H1 (cell line): ENCODE data around the gene SEC16A. TPM values are rescaled to one million over a fixed set of nuclear protein-coding genes. Genes with fewer than 3 reads are reported as not detected.

ENCODE experiments used
- CTCF ChIA-PET: fragments of 300-600 bp; sonication (Branson Sonifier 250); formaldehyde crosslinking; loops from one replicate; lab custom pipeline; 2021; ENCODE audit not compliant: partially characterized antibody; lab: Charles Lee
- POLR2A ChIA-PET: fragments of 300-600 bp; sonication (Branson Sonifier 250); formaldehyde crosslinking; loops from one replicate; lab custom pipeline; 2021; ENCODE audit warnings: inconsistent platforms; ENCODE audit not compliant: partially characterized antibody; lab: Charles Lee
- DNase-seq, 2 experiments: peaks; one replicate each; pipeline versions ENCODE4 v3.0.0 to v3.0.0-alpha.2; 2010 to 2022; ENCODE audit warnings: low spot score in 2 of 2, low read depth in 1 of 2, mixed read lengths in 1 of 2
- FAIRE-seq: peaks from 2 replicates; lab custom pipeline; 2011; peaks lifted over from hg19 to GRCh38; lab: Jason Lieb, UNC
- H2AFZ ChIP-seq: 2 replicates; pipeline ENCODE4 v1.8.1; 2012; ENCODE audit warnings: low read length, inconsistent platforms
- H2AK5ac ChIP-seq: 2 replicates; pipeline ENCODE4 v1.6.1; 2013; ENCODE audit warnings: low read depth, low read length
- H2BK120ac ChIP-seq: replicated peaks from 2 replicates; pipeline ENCODE3; 2013; ENCODE audit warnings: low read depth, low read length, inconsistent platforms
- H2BK12ac ChIP-seq: 2 replicates; pipeline ENCODE4 v1.6.1; 2013; ENCODE audit warnings: low read depth, low read length
- H2BK15ac ChIP-seq: 2 replicates; pipeline ENCODE4 v1.6.1; 2013; ENCODE audit warnings: low read length
- H2BK20ac ChIP-seq: 2 replicates; pipeline ENCODE4 v1.6.1; 2013; ENCODE audit warnings: low read length
- H2BK5ac ChIP-seq: 2 replicates; pipeline ENCODE4 v1.6.1; 2013; ENCODE audit warnings: low read depth, low read length
- H3K14ac ChIP-seq: 2 replicates; pipeline ENCODE4 v1.6.1; 2013; ENCODE audit warnings: inconsistent platforms; ENCODE audit not compliant: insufficient read length
- H3K18ac ChIP-seq: 2 replicates; pipeline ENCODE4 v1.6.1; 2013; ENCODE audit warnings: low read length; ENCODE audit errors: extremely low read depth
- H3K23ac ChIP-seq: 2 replicates; pipeline ENCODE4 v1.6.1; 2013; ENCODE audit warnings: inconsistent platforms; ENCODE audit not compliant: insufficient read length
- H3K23me2 ChIP-seq: 2 replicates; pipeline ENCODE4 v1.6.1; 2013; ENCODE audit warnings: low read depth, low read length
- H3K27ac ChIP-seq: 2 replicates; pipeline ENCODE4 v1.6.1; 2011; ENCODE audit warnings: low read depth, low read length, inconsistent platforms
- H3K27me3 ChIP-seq, 4 experiments: replicated peaks in 1 of 4; 1 replicate in 1 of 4; 2 replicates in 3 of 4; pipeline versions ENCODE4 v1.6.1 to v1.8.1; 2011 to 2013; ENCODE audit warnings: low read length in 3 of 4, mild to moderate bottlenecking in 3 of 4, inconsistent platforms in 2 of 4, mixed read lengths in 2 of 4, moderate library complexity in 1 of 4; ENCODE audit not compliant: control insufficient read depth in 3 of 4, insufficient read depth in 3 of 4; ENCODE audit errors: extremely low read depth in 1 of 4
- H3K36me3 ChIP-seq, 4 experiments: 2 replicates each; pipeline versions ENCODE4 v1.6.1 to v1.8.1; 2011 to 2013; ENCODE audit warnings: mild to moderate bottlenecking in 4 of 4, low read length in 3 of 4, moderate library complexity in 2 of 4, control low read depth in 1 of 4, inconsistent platforms in 1 of 4; ENCODE audit not compliant: insufficient read depth in 4 of 4, control insufficient read depth in 2 of 4
- H3K4ac ChIP-seq: replicated peaks from 2 replicates; pipeline ENCODE3; 2013; ENCODE audit warnings: low read length, low read depth, mixed read lengths, inconsistent platforms; ENCODE audit not compliant: insufficient read length
- H3K4me1 ChIP-seq, 4 experiments: replicated peaks in 1 of 4; 1 replicate in 1 of 4; 2 replicates in 3 of 4; pipeline versions ENCODE4 v1.6.1 to v1.8.1; 2011 to 2013; ENCODE audit warnings: low read length in 3 of 4, inconsistent platforms in 2 of 4, mixed read lengths in 1 of 4; ENCODE audit not compliant: insufficient read depth in 4 of 4, control insufficient read depth in 3 of 4
- H3K4me2 ChIP-seq, 2 experiments: 2 replicates each; pipeline versions ENCODE4 v1.6.1 to v1.8.1; 2011 to 2013; ENCODE audit warnings: low read depth in 2 of 2, low read length in 2 of 2, control low read depth in 1 of 2, inconsistent platforms in 1 of 2, mild to moderate bottlenecking in 1 of 2; ENCODE audit not compliant: insufficient read depth in 1 of 2
- H3K4me3 ChIP-seq, 4 experiments: fragments of 200-600, 300-600 bp in 1 of 4; sonication (generic), shearing (Covaris generic), sonication (Bioruptor Twin) in 1 of 4; 2 replicates each; pipeline versions ENCODE4 v1.5.1 to v1.8.1; 2011 to 2016; ENCODE audit warnings: low read length in 4 of 4, low read depth in 3 of 4, control low read depth in 2 of 4, inconsistent platforms in 2 of 4, mild to moderate bottlenecking in 2 of 4, mixed read lengths in 1 of 4, moderate library complexity in 1 of 4; ENCODE audit not compliant: insufficient read depth in 2 of 4; ENCODE audit errors: extremely low read depth in 1 of 4
- H3K56ac ChIP-seq: replicated peaks from 2 replicates; pipeline ENCODE3; 2013; ENCODE audit warnings: low read depth, mild to moderate bottlenecking, mixed read lengths, low read length, inconsistent platforms; ENCODE audit not compliant: insufficient read length
- H3K79me1 ChIP-seq: 2 replicates; pipeline ENCODE4 v1.6.1; 2013; ENCODE audit warnings: low read depth, low read length, control low read depth
- H3K79me2 ChIP-seq, 2 experiments: 2 replicates each; pipeline versions ENCODE4 v1.6.1 to v1.8.1; 2012 to 2013; ENCODE audit warnings: low read length in 2 of 2, mild to moderate bottlenecking in 2 of 2, inconsistent platforms in 1 of 2; ENCODE audit not compliant: insufficient read depth in 2 of 2, control insufficient read depth in 1 of 2
- H3K9ac ChIP-seq, 4 experiments: replicated peaks in 1 of 4; 1 replicate in 1 of 4; 2 replicates in 3 of 4; pipeline versions ENCODE4 v1.6.1 to v1.8.1; 2011 to 2013; ENCODE audit warnings: low read depth in 3 of 4, low read length in 3 of 4, control low read depth in 2 of 4, mild to moderate bottlenecking in 2 of 4, moderate library complexity in 2 of 4, inconsistent platforms in 1 of 4; ENCODE audit errors: extremely low read depth in 1 of 4
- H3K9me3 ChIP-seq, 2 experiments: 2 replicates each; pipeline versions ENCODE4 v1.6.1 to v1.8.1; 2012 to 2013; ENCODE audit warnings: mild to moderate bottlenecking in 2 of 2, moderate library complexity in 2 of 2, control low read depth in 1 of 2, inconsistent platforms in 1 of 2, low read depth in 1 of 2, low read length in 1 of 2, mixed read lengths in 1 of 2; ENCODE audit not compliant: insufficient read depth in 2 of 2
- H4K20me1 ChIP-seq, 2 experiments: replicated peaks in 1 of 2; 2 replicates each; pipeline versions ENCODE3 to v1.8.1; 2011 to 2013; ENCODE audit warnings: inconsistent platforms in 2 of 2, low read length in 2 of 2, mild to moderate bottlenecking in 1 of 2; ENCODE audit not compliant: insufficient read depth in 2 of 2, control insufficient read depth in 1 of 2
- H4K5ac ChIP-seq: 2 replicates; pipeline ENCODE4 v1.6.1; 2013; ENCODE audit warnings: low read length, low read depth, mixed read lengths, inconsistent platforms; ENCODE audit not compliant: insufficient read length
- H4K8ac ChIP-seq: 2 replicates; pipeline ENCODE4 v1.8.0; 2013; ENCODE audit warnings: mild to moderate bottlenecking, moderate library complexity, low read length, inconsistent platforms; ENCODE audit not compliant: insufficient read depth; ENCODE audit errors: extremely low read depth
- H4K91ac ChIP-seq: replicated peaks from 2 replicates; pipeline ENCODE3; 2013; ENCODE audit warnings: low read length, mixed read lengths, inconsistent platforms; ENCODE audit not compliant: insufficient read length
- EZH2 ChIP-seq: fragments of 200-600 bp; sonication (generic); IDR thresholded peaks from 2 replicates; pipeline ENCODE4 v1.7.1; 2012; ENCODE audit warnings: low read depth, mild to moderate bottlenecking, moderate library complexity, low read length, inconsistent platforms; ENCODE audit not compliant: severe bottlenecking
- NANOG ChIP-seq: IDR thresholded peaks from 2 replicates; pipeline ENCODE4 v1.6.1; 2011; ENCODE audit warnings: low read length, low read depth, mild to moderate bottlenecking, inconsistent platforms; ENCODE audit not compliant: insufficient read depth, poor library complexity, severe bottlenecking
- SIN3A ChIP-seq, 2 experiments: IDR thresholded peaks in 1 of 2; conservative IDR thresholded peaks in 1 of 2; 2 replicates each; pipeline ENCODE4 v1.6.1; 2011 to 2012; ENCODE audit warnings: low read length in 2 of 2, improper control_type of control experiment in 1 of 2, low read depth in 1 of 2, mild to moderate bottlenecking in 1 of 2
- SRF ChIP-seq: IDR thresholded peaks from 2 replicates; pipeline ENCODE4 v1.6.1; 2011; ENCODE audit warnings: mild to moderate bottlenecking, low read depth, low read length, moderate library complexity
- TAF1 ChIP-seq: IDR thresholded peaks from 2 replicates; pipeline ENCODE4 v1.6.1; 2011; ENCODE audit warnings: mild to moderate bottlenecking, low read depth, low read length
- TCF12 ChIP-seq: IDR thresholded peaks from 2 replicates; pipeline ENCODE4 v1.6.1; 2011; ENCODE audit warnings: low read depth, mild to moderate bottlenecking, low read length
- WGBS, 2 experiments: shearing (Covaris generic) in 1 of 2; methylation state at CpG; one replicate each; pipeline versions ENCODE4 v1.1.6 to v1.1.7; 2013 to 2015; ENCODE audit warnings: low lambda C conversion rate in 2 of 2, mixed read lengths in 2 of 2, inconsistent platforms in 1 of 2, low coverage in 1 of 2, missing lambda C conversion rate in 1 of 2; ENCODE audit not compliant: insufficient replicate concordance in 2 of 2, insufficient coverage in 1 of 2, insufficient read length in 1 of 2; ENCODE audit errors: extremely low coverage in 1 of 2, missing lambda C conversion rate in 1 of 2; 5-methylcytosine and 5-hydroxymethylcytosine counted together
- polyA plus RNA-seq, 7 experiments: library from polyadenylated mRNA; depleted of rRNA in 3 of 7; stranded (reverse) in 5 of 7; unstranded in 2 of 7; fragments of >200 nt in 5 of 7; fragments of 200-250 nt in 2 of 7; gene quantifications; 1 replicate in 5 of 7; 2 replicates in 1 of 7; 4 replicates in 1 of 7; pipeline versions ENCODE4 v1.2.1 to v1.2.3, GENCODE V29; 2011 to 2013; ENCODE audit warnings: missing spikeins in 2 of 7, mixed read lengths in 2 of 7
- total RNA-seq: library from RNA; stranded (reverse); fragmentation: NEBNext Ultra II Directional; extraction: Animal tissue kit (Norgen Biotek cat#: 25700); gene quantifications from 2 replicates; pipeline ENCODE4 v1.2.1, GENCODE V29; 2021

SEC16A gene
- total and polyA plus RNA-seq, 2 of the 8 experiments (the other 6 are each of a cell fraction or from before 2014, with no cell fraction given): 21.6 to 49.0 TPM

DNA sequence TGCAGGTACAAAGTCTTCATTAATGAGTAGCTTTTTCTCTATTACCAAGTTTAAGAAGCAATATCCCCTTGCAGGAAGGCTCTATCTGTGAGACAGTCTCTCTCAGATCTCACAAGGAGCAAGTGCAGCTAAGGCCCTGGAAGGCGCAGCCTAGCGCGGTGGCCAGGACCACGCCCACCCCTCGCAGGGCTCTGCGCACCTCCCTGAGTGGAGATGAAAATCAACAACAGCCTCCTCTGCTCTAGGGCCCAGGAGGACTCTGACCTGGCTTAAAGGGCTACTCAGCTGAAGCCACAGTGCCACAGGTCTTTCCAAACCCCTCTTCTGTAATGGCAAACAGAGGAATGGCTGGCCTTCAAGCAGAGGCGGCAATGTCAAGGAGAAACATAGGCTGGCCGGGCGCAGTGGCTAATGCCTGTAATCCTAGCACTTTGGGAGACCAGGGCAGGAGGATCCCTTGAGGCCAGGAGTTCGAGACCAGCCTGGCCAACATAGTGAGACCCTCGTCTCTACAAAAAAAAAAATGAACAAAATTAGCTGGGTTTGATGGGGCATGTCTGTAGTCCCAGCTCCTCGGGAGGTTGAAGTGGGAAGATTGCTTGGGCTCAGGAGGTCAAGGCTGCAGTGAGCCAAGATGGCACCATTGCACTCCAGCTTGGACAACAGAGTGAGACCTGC, 11.9 kb downstream of the SEC16A start:
- Histone ChIP-seq H3K18ac (no peak overlapping the region), H3K9me3 (no peaks in the 10 kb centered on the region), H4K91ac (no peak overlapping the region), H3K23ac (no peak overlapping the region), H3K27me3 (no peaks in the 10 kb centered on the region), H4K8ac (no peak overlapping the region), H3K9ac (no peak overlapping the region), H3K27ac (no peak overlapping the region), H2AFZ (no peak overlapping the region), H4K20me1 (peaks cover 19 to 41% of the 10 kb centered on the region in 2 experiments), H3K56ac (no peak overlapping the region), H2BK5ac (no peak overlapping the region), H3K79me1 (peaks cover 5% of the 10 kb centered on the region), H3K4me3 (no peak overlapping the region), H3K36me3 (peaks cover 57 to 80% (median 78%) of the 10 kb centered on the region in 4 experiments), H3K4ac (no peak overlapping the region), H3K23me2 (no peaks in the 10 kb centered on the region), H2AK5ac (no peak overlapping the region), H3K4me1 (no peaks in the 10 kb centered on the region), H2BK15ac (no peak overlapping the region), H3K4me2 (no peak overlapping the region), H2BK12ac (no peak overlapping the region), H2BK20ac (no peak overlapping the region), H3K79me2 (peaks cover 0 to 50% of the 10 kb centered on the region in 2 experiments; a peak in 3 of 4 replicates), H2BK120ac (no peak overlapping the region)
- ChIA-PET POLR2A (interaction anchor here (0.7 to 1.1 kb wide), 5 partner anchors 10 to 94 kb away, joined by 3 to 4 read pairs (median 3); no protein-coding TSS in a partner anchor), CTCF (interaction anchor here (0.6 to 2.0 kb wide), 11 partner anchors 8 to 232 kb away, joined by 3 to 5 read pairs (median 3); no protein-coding TSS in a partner anchor)
- FAIRE-seq (no peak), DNase-seq (no peak)
- WGBS, 2 experiments: 95% methylated on average over 10 of the region's 12 CpGs; no CpG with 5 or more reads in 1 of the 2 experiments
- TF ChIP-seq SRF (no peak), SIN3A (conservative IDR thresholded peaks at IDR 0.05 in 1 of 2, IDR thresholded peaks at IDR 0.05 in 1 of 2; ENCODE audit: low read depth in 1 of 2, low read length in 2 of 2) (no peak), NANOG (no peak), TCF12 (no peak), EZH2 (no peak), TAF1 (no peak)
- TF ChIP-seq, all 59 proteins: peak for 0
- Histone ChIP-seq H3K14ac (no peak overlapping the region), H4K5ac (no peak overlapping the region)
